NCI-H2227 (cell line): ENCODE results near the gene ZNF74.
A peak's percentile ranks its signal among the peaks of the same experiment; 100 is the strongest.

Source experiments
- DNase-seq: peaks from one replicate; lab custom pipeline; 2025; ENCODE audit not compliant: unreplicated experiment; lab: John Stamatoyannopoulos, UW

The ZNF74 gene

GRCh38 chr22:20430720-20431510 is 37.0 kb downstream of the ZNF74 start:
- DNase-seq = no peak

GRCh38 chr22:20431511-20432192 is 37.7 kb downstream of the ZNF74 start:
- DNase-seq = no peak

- no peak for DNase-seq
Observed at GRCh38 chr22:20432244-20432686, 38.3 kb downstream of the ZNF74 start.

GRCh38 chr22:20433191-20433590 is 39.2 kb downstream of the ZNF74 start:
- no peak for DNase-seq

- DNase-seq = no peak
Observed at GRCh38 chr22:20433686-20434241, 39.8 kb downstream of the ZNF74 start.

GRCh38 chr22:20434264-20434751 is 40.4 kb downstream of the ZNF74 start:
- DNase-seq = no peak

GRCh38 chr22:20434773-20435172 is 40.8 kb downstream of the ZNF74 start:
- DNase-seq = no peak

- no peak for DNase-seq
Observed at GRCh38 chr22:20435436-20436306, 41.7 kb downstream of the ZNF74 start.

GRCh38 chr22:20436307-20436767 is 42.4 kb downstream of the ZNF74 start:
- DNase-seq = peak; percentile 75

GRCh38 chr22:20436768-20437612 is 43.0 kb downstream of the ZNF74 start:
- peak; percentile 54 for DNase-seq

GRCh38 chr22:20437613-20438426 is 43.9 kb downstream of the ZNF74 start, which contains the start of gene SCARF2:
Gene SCARF2 (minus strand): TSS chr22:20437825. CDS start chr22:20437754, 71 bp downstream.
- peak; percentile 73 for DNase-seq

GRCh38 chr22:20438427-20438677 is 44.4 kb downstream of the ZNF74 start:
- DNase-seq = no peak

- DNase-seq = no peak
Observed at GRCh38 chr22:20438678-20439492, 44.9 kb downstream of the ZNF74 start.

GRCh38 chr22:20439556-20439927 is 45.6 kb downstream of the ZNF74 start:
- no peak for DNase-seq

GRCh38 chr22:20439928-20440575 is 46.1 kb downstream of the ZNF74 start:
- DNase-seq = no peak

GRCh38 chr22:20440637-20441591 is 47.0 kb downstream of the ZNF74 start:
- DNase-seq = no peak
